Lower leg skin (tissue), 3 donors: ENCODE measurements around the gene MTHFD1L.

Source experiments
- POLR2A ChIP-seq, 2 donors: fragments of 450-650 bp; IDR thresholded peaks; one replicate each; pipeline ENCODE4 v1.6.1; 2016 to 2017; ENCODE audit warnings: antibody characterized with exemption in 2 of 2, mild to moderate bottlenecking in 1 of 2, moderate library complexity in 1 of 2
- TF ChIP-seq, protein P1 (sequence below), 3 donors: fragments of 450-650 bp; IDR thresholded peaks; one replicate each; pipeline ENCODE4 v1.5.1; 2016; ENCODE audit warnings: antibody characterized with exemption in 3 of 3, mild to moderate bottlenecking in 3 of 3, moderate library complexity in 2 of 3

DNA sequence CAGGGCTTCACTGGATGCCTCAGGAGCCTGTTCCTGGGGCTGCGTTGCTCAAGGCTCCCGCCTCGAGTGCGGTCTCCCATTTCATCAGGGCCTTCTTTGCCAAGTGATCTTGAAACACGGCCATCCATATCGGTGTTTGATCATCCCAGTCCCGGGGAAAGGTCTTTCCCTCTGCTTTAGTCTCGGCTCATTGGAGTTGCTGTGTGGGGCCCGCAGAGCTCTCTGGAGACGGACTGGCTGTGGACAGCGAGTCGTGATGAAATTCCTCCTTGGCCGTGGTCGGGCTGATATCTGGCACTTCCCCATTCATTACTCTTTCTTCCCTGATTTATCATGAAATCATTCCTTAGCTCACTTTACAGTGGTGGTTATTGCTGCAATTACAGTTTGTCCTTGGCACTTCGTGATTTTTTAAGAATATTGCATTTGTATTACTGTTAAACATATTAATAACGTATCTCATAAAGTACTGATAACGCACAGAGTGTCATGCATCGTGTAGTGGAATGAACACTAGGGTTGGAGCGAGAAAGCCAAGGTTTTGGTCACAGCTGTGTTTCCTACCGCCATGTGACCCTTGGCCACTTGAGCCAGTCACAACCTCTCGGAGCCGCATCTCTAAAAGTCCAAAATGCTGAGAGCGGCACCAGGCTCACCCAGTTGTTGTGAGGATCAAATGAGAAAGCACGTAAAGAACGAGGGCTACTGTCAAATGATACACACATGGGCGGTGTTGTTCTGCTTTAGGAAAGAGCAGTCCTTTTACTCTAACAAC, 71.8 kb downstream of the MTHFD1L start:
- TF ChIP-seq, protein P1, sequence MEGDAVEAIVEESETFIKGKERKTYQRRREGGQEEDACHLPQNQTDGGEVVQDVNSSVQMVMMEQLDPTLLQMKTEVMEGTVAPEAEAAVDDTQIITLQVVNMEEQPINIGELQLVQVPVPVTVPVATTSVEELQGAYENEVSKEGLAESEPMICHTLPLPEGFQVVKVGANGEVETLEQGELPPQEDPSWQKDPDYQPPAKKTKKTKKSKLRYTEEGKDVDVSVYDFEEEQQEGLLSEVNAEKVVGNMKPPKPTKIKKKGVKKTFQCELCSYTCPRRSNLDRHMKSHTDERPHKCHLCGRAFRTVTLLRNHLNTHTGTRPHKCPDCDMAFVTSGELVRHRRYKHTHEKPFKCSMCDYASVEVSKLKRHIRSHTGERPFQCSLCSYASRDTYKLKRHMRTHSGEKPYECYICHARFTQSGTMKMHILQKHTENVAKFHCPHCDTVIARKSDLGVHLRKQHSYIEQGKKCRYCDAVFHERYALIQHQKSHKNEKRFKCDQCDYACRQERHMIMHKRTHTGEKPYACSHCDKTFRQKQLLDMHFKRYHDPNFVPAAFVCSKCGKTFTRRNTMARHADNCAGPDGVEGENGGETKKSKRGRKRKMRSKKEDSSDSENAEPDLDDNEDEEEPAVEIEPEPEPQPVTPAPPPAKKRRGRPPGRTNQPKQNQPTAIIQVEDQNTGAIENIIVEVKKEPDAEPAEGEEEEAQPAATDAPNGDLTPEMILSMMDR (IDR thresholded peaks at IDR 0.05), result no peak
- no peak for TF ChIP-seq POLR2A (IDR thresholded peaks at IDR 0.05)
